ENCODE measurements around the gene JAKMIP1.

The JAKMIP1 gene

GRCh38 chr4:6118201-6118600, 82.1 kb downstream of the JAKMIP1 start:
- Histone ChIP-seq H3K9me3 (ENCODE audit: low read length) (no peaks in the 10 kb centered on the region), H3K36me3 (ENCODE audit: insufficient read depth, low read length) (no peaks in the 10 kb centered on the region), H3K4me3 (ENCODE audit: low read length) (no peak overlapping the region), H3K4me1 (ENCODE audit: insufficient read depth, low read length) (no peaks in the 10 kb centered on the region), H3K27me3 (ENCODE audit: insufficient read depth, low read length) (peaks cover 31% of the 10 kb centered on the region), H2AFZ (ENCODE audit: low read depth, low read length) (no peak overlapping the region)

- no peak overlapping the region for H2AFZ ChIP-seq (ENCODE audit: low read depth, low read length)
- peaks cover 28% of the 10 kb centered on the region for H3K27me3 ChIP-seq (ENCODE audit: insufficient read depth, low read length)
- H3K36me3 ChIP-seq (ENCODE audit: insufficient read depth, low read length) = no peaks in the 10 kb centered on the region
- no peak overlapping the region for H3K4me3 ChIP-seq (ENCODE audit: low read length)
- no peaks in the 10 kb centered on the region for H3K9me3 ChIP-seq (ENCODE audit: low read length)
- H3K4me1 ChIP-seq (ENCODE audit: insufficient read depth, low read length) = no peaks in the 10 kb centered on the region
These were observed 83.6 kb downstream of the JAKMIP1 start for GRCh38 chr4:6116696-6117285.

GRCh38 chr4:6115746-6116586, 84.4 kb downstream of the JAKMIP1 start:
- no peaks in the 10 kb centered on the region for H3K36me3 ChIP-seq (ENCODE audit: insufficient read depth, low read length)
- H3K27me3 ChIP-seq (ENCODE audit: insufficient read depth, low read length) = peaks cover 28% of the 10 kb centered on the region
- no peak overlapping the region for H2AFZ ChIP-seq (ENCODE audit: low read depth, low read length)
- H3K4me3 ChIP-seq (ENCODE audit: low read length) = no peak overlapping the region
- no peaks in the 10 kb centered on the region for H3K4me1 ChIP-seq (ENCODE audit: insufficient read depth, low read length)
- no peaks in the 10 kb centered on the region for H3K9me3 ChIP-seq (ENCODE audit: low read length)

GRCh38 chr4:6115342-6115741, 85.0 kb downstream of the JAKMIP1 start:
- H3K9me3 ChIP-seq (ENCODE audit: low read length) = no peaks in the 10 kb centered on the region
- H3K4me1 ChIP-seq (ENCODE audit: insufficient read depth, low read length) = no peaks in the 10 kb centered on the region
- peaks cover 28% of the 10 kb centered on the region for H3K27me3 ChIP-seq (ENCODE audit: insufficient read depth, low read length)
- H3K36me3 ChIP-seq (ENCODE audit: insufficient read depth, low read length) = no peaks in the 10 kb centered on the region
- H2AFZ ChIP-seq (ENCODE audit: low read depth, low read length) = no peak overlapping the region
- no peak overlapping the region for H3K4me3 ChIP-seq (ENCODE audit: low read length)

GRCh38 chr4:6114601-6115000, 85.7 kb downstream of the JAKMIP1 start:
- Histone ChIP-seq H3K9me3 (ENCODE audit: low read length) (no peaks in the 10 kb centered on the region), H3K36me3 (ENCODE audit: insufficient read depth, low read length) (no peaks in the 10 kb centered on the region)

GRCh38 chr4:6114181-6114580, 86.2 kb downstream of the JAKMIP1 start:
- H3K4me1 ChIP-seq (ENCODE audit: insufficient read depth, low read length) = no peaks in the 10 kb centered on the region
- H3K4me3 ChIP-seq (ENCODE audit: low read length) = no peak overlapping the region
- peaks cover 23% of the 10 kb centered on the region for H3K27me3 ChIP-seq (ENCODE audit: insufficient read depth, low read length)
- H2AFZ ChIP-seq (ENCODE audit: low read depth, low read length) = no peak overlapping the region
- H3K9me3 ChIP-seq (ENCODE audit: low read length) = no peaks in the 10 kb centered on the region
- no peaks in the 10 kb centered on the region for H3K36me3 ChIP-seq (ENCODE audit: insufficient read depth, low read length)

More at GRCh38 chr4:6114601-6115000, 85.7 kb downstream of the JAKMIP1 start:
- H3K4me1 ChIP-seq (ENCODE audit: insufficient read depth, low read length) = no peaks in the 10 kb centered on the region
- no peak overlapping the region for H2AFZ ChIP-seq (ENCODE audit: low read depth, low read length)
- H3K27me3 ChIP-seq (ENCODE audit: insufficient read depth, low read length) = peaks cover 26% of the 10 kb centered on the region
- no peak overlapping the region for H3K4me3 ChIP-seq (ENCODE audit: low read length)

- Histone ChIP-seq H3K4me1 (ENCODE audit: insufficient read depth, low read length) (no peaks in the 10 kb centered on the region), H2AFZ (ENCODE audit: low read depth, low read length) (no peak overlapping the region), H3K9me3 (ENCODE audit: low read length) (no peaks in the 10 kb centered on the region), H3K27me3 (ENCODE audit: insufficient read depth, low read length) (peaks cover 19% of the 10 kb centered on the region), H3K4me3 (ENCODE audit: low read length) (no peak overlapping the region), H3K36me3 (ENCODE audit: insufficient read depth, low read length) (no peaks in the 10 kb centered on the region)
These were observed 86.7 kb downstream of the JAKMIP1 start for GRCh38 chr4:6113641-6114040.

- no peak overlapping the region for H2AFZ ChIP-seq (ENCODE audit: low read depth, low read length)
- H3K4me1 ChIP-seq (ENCODE audit: insufficient read depth, low read length) = no peaks in the 10 kb centered on the region
- H3K9me3 ChIP-seq (ENCODE audit: low read length) = no peaks in the 10 kb centered on the region
- H3K36me3 ChIP-seq (ENCODE audit: insufficient read depth, low read length) = no peaks in the 10 kb centered on the region
- peaks cover 13% of the 10 kb centered on the region for H3K27me3 ChIP-seq (ENCODE audit: insufficient read depth, low read length)
- H3K4me3 ChIP-seq (ENCODE audit: low read length) = no peak overlapping the region
These were observed 87.6 kb downstream of the JAKMIP1 start for GRCh38 chr4:6112606-6113290.

GRCh38 chr4:6111354-6111960, 88.9 kb downstream of the JAKMIP1 start:
- Histone ChIP-seq H3K4me1 (ENCODE audit: insufficient read depth, low read length) (no peaks in the 10 kb centered on the region), H2AFZ (ENCODE audit: low read depth, low read length) (no peak overlapping the region), H3K4me3 (ENCODE audit: low read length) (no peak overlapping the region), H3K9me3 (ENCODE audit: low read length) (no peaks in the 10 kb centered on the region), H3K36me3 (ENCODE audit: insufficient read depth, low read length) (no peaks in the 10 kb centered on the region), H3K27me3 (ENCODE audit: insufficient read depth, low read length) (peaks cover 9% of the 10 kb centered on the region)

GRCh38 chr4:6110681-6111353, 89.5 kb downstream of the JAKMIP1 start:
- no peak overlapping the region for H2AFZ ChIP-seq (ENCODE audit: low read depth, low read length)
- H3K36me3 ChIP-seq (ENCODE audit: insufficient read depth, low read length) = no peaks in the 10 kb centered on the region
- no peaks in the 10 kb centered on the region for H3K4me1 ChIP-seq (ENCODE audit: insufficient read depth, low read length)
- peaks cover 3% of the 10 kb centered on the region for H3K27me3 ChIP-seq (ENCODE audit: insufficient read depth, low read length)
- H3K4me3 ChIP-seq (ENCODE audit: low read length) = no peak overlapping the region
- H3K9me3 ChIP-seq (ENCODE audit: low read length) = no peaks in the 10 kb centered on the region

GRCh38 chr4:6109842-6110560, 90.3 kb downstream of the JAKMIP1 start:
- Histone ChIP-seq H3K27me3 (ENCODE audit: insufficient read depth, low read length) (no peaks in the 10 kb centered on the region), H2AFZ (ENCODE audit: low read depth, low read length) (no peak overlapping the region), H3K4me3 (ENCODE audit: low read length) (no peak overlapping the region)

GRCh38 chr4:6107886-6108285, 92.5 kb downstream of the JAKMIP1 start:
- H3K36me3 ChIP-seq (ENCODE audit: insufficient read depth, low read length) = no peaks in the 10 kb centered on the region
- H3K27me3 ChIP-seq (ENCODE audit: insufficient read depth, low read length) = no peaks in the 10 kb centered on the region
- H3K4me3 ChIP-seq (ENCODE audit: low read length) = no peak overlapping the region
- no peaks in the 10 kb centered on the region for H3K9me3 ChIP-seq (ENCODE audit: low read length)
- H2AFZ ChIP-seq (ENCODE audit: low read depth, low read length) = no peak overlapping the region
- no peaks in the 10 kb centered on the region for H3K4me1 ChIP-seq (ENCODE audit: insufficient read depth, low read length)

More at GRCh38 chr4:6109842-6110560, 90.3 kb downstream of the JAKMIP1 start:
- Histone ChIP-seq H3K36me3 (ENCODE audit: insufficient read depth, low read length) (no peaks in the 10 kb centered on the region), H3K9me3 (ENCODE audit: low read length) (no peaks in the 10 kb centered on the region), H3K4me1 (ENCODE audit: insufficient read depth, low read length) (no peaks in the 10 kb centered on the region)
